HepG2 (cell line): Measurements from ENCODE around the gene MT1A. TPM values are rescaled to one million over a fixed set of nuclear protein-coding genes. Genes with fewer than 3 reads are reported as not detected.

Experiments used
- DZIP1 ChIP-seq: sonication (generic); formaldehyde crosslinking; IDR thresholded peaks from 2 replicates; pipeline ENCODE4 v1.5.0; 2020; ENCODE audit warnings: mild to moderate bottlenecking, missing genetic modification reagents
- GATA4 ChIP-seq: sonication (generic); IDR thresholded peaks from 2 replicates; pipeline ENCODE4 v1.6.1; 2016; ENCODE audit warnings: antibody characterized with exemption, low read depth, borderline replicate concordance
- GFI1 ChIP-seq: sonication (generic); formaldehyde crosslinking; IDR thresholded peaks from 2 replicates; pipeline ENCODE4 v1.5.0; 2020; ENCODE audit warnings: missing genetic modification reagents, mild to moderate bottlenecking, borderline replicate concordance
- HDAC1 ChIP-seq: sonication (generic); formaldehyde crosslinking; IDR thresholded peaks from 2 replicates; pipeline ENCODE4 v1.5.1; 2020; ENCODE audit warnings: mild to moderate bottlenecking, missing genetic modification reagents
- HDAC6 ChIP-seq: fragments of 200-600 bp; sonication (generic); IDR thresholded peaks from 2 replicates; pipeline ENCODE4 v1.7.0; 2017; ENCODE audit warnings: mild to moderate bottlenecking, antibody characterized with exemption, low read length, low read depth
- HHEX ChIP-seq: IDR thresholded peaks from 2 replicates; pipeline ENCODE4 v1.6.1; 2016; ENCODE audit warnings: control low read depth
- HMG20A ChIP-seq: IDR thresholded peaks from 2 replicates; pipeline ENCODE4 v1.6.1; 2016; ENCODE audit warnings: borderline replicate concordance
- HNRNPUL1 ChIP-seq: fragments of 200-400 bp; formaldehyde crosslinking; IDR thresholded peaks from 2 replicates; pipeline ENCODE4 v1.6.1; 2017; ENCODE audit warnings: low read depth, mild to moderate bottlenecking, low read length, moderate library complexity
- KAT7 ChIP-seq: IDR thresholded peaks from 2 replicates; pipeline ENCODE4 v1.6.1; 2018; ENCODE audit warnings: borderline replicate concordance, missing compliant biosample characterization
- KMT2A ChIP-seq: sonication (generic); formaldehyde crosslinking; IDR thresholded peaks from 2 replicates; pipeline ENCODE4 v1.4.0; 2020; ENCODE audit warnings: missing genetic modification reagents
- MED13 ChIP-seq: sonication (generic); formaldehyde crosslinking; IDR thresholded peaks from 2 replicates; pipeline ENCODE4 v1.5.0; 2020; ENCODE audit warnings: missing genetic modification reagents
- MLLT10 ChIP-seq: sonication (generic); formaldehyde crosslinking; IDR thresholded peaks from 2 replicates; pipeline ENCODE4 v1.4.0; 2020; ENCODE audit warnings: missing genetic modification reagents
- PRMT3 ChIP-seq: sonication (generic); formaldehyde crosslinking; IDR thresholded peaks from 2 replicates; pipeline ENCODE4 v1.8.1; 2022; ENCODE audit warnings: low read depth, mild to moderate bottlenecking, moderate library complexity, missing genetic modification reagents, borderline replicate concordance
- RFX1 ChIP-seq: fragments of 450-650 bp; IDR thresholded peaks from 2 replicates; pipeline ENCODE4 v1.6.1; 2017
- SRSF1 ChIP-seq: fragments of 200-400 bp; formaldehyde crosslinking; optimal IDR thresholded peaks from 2 replicates; pipeline ENCODE3; 2017; ENCODE audit warnings: mild to moderate bottlenecking, low read depth, low read length, moderate library complexity
- SSRP1 ChIP-seq: IDR thresholded peaks from 2 replicates; pipeline ENCODE4 v1.6.1; 2016; ENCODE audit warnings: control low read depth
- STAG1 ChIP-seq: sonication (generic); formaldehyde crosslinking; IDR thresholded peaks from 2 replicates; pipeline ENCODE4 v1.4.0; 2020; ENCODE audit warnings: missing genetic modification reagents
- TGIF2 ChIP-seq: IDR thresholded peaks from 2 replicates; pipeline ENCODE4 v1.6.1; 2016; ENCODE audit warnings: control low read depth, missing compliant biosample characterization
- THRA ChIP-seq: sonication (generic); formaldehyde crosslinking; IDR thresholded peaks from 2 replicates; pipeline ENCODE4 v1.4.0; 2020; ENCODE audit warnings: missing genetic modification reagents, borderline replicate concordance
- TSC22D2 ChIP-seq: sonication (generic); formaldehyde crosslinking; IDR thresholded peaks from 2 replicates; pipeline ENCODE4 v1.5.1; 2020; ENCODE audit warnings: missing genetic modification reagents, mild to moderate bottlenecking, borderline replicate concordance
- U2AF2 ChIP-seq: fragments of 200-400 bp; formaldehyde crosslinking; IDR thresholded peaks from 2 replicates; pipeline ENCODE4 v1.6.1; 2017; ENCODE audit warnings: low read depth, mild to moderate bottlenecking, low read length
- ZBTB42 ChIP-seq: sonication (generic); formaldehyde crosslinking; IDR thresholded peaks from 2 replicates; pipeline ENCODE4 v1.5.0; 2020; ENCODE audit warnings: mild to moderate bottlenecking, missing genetic modification reagents
- ZBTB7A ChIP-seq: sonication (generic); formaldehyde crosslinking; IDR thresholded peaks from 2 replicates; pipeline ENCODE4 v1.8.0; 2022; ENCODE audit warnings: mild to moderate bottlenecking, missing genetic modification reagents
- ZFP36L2 ChIP-seq: sonication (generic); formaldehyde crosslinking; IDR thresholded peaks from 2 replicates; pipeline ENCODE4 v1.4.0; 2020; ENCODE audit warnings: missing genetic modification reagents
- ZNF138 ChIP-seq: sonication (generic); formaldehyde crosslinking; IDR thresholded peaks from 2 replicates; pipeline ENCODE4 v1.5.0; 2020; ENCODE audit warnings: mild to moderate bottlenecking, low read depth, missing genetic modification reagents
- ZNF670 ChIP-seq: sonication (generic); formaldehyde crosslinking; IDR thresholded peaks from 2 replicates; pipeline ENCODE4 v1.8.0; 2022; ENCODE audit warnings: mild to moderate bottlenecking, missing genetic modification reagents, borderline replicate concordance
- ZNF780A ChIP-seq: sonication (generic); formaldehyde crosslinking; IDR thresholded peaks from 2 replicates; pipeline ENCODE4 v1.8.0; 2022; ENCODE audit warnings: mild to moderate bottlenecking, missing genetic modification reagents, moderate library complexity
- ZNF784 ChIP-seq: sonication (generic); formaldehyde crosslinking; IDR thresholded peaks from 2 replicates; pipeline ENCODE4 v1.5.1; 2020; ENCODE audit warnings: missing genetic modification reagents, mild to moderate bottlenecking, borderline replicate concordance
- ZNF790 ChIP-seq: sonication (generic); formaldehyde crosslinking; IDR thresholded peaks from 2 replicates; pipeline ENCODE4 v1.8.0; 2022; ENCODE audit warnings: missing genetic modification reagents, mild to moderate bottlenecking, borderline replicate concordance
- polyA plus RNA-seq, 8 experiments: library from polyadenylated mRNA; depleted of rRNA in 3 of 8; stranded (reverse) in 7 of 8; unstranded in 1 of 8; fragments of >200 nt; fragmentation: Illumina TruSeq in 4 of 8; extraction: Trizol in 4 of 8; gene quantifications; 2 replicates each; pipeline versions ENCODE4 v1.2.1 to v1.2.3, GENCODE V29; 2011 to 2016; ENCODE audit warnings: low read depth in 4 of 8, missing spikeins in 1 of 8, mixed read lengths in 1 of 8; ENCODE audit not compliant: insufficient read depth in 1 of 8
- total RNA-seq, 5 experiments: library from RNA; depleted of rRNA; stranded (reverse); fragments of >200 nt; fragmentation: Illumina TruSeq; extraction: Trizol; gene quantifications; 2 replicates each; pipeline ENCODE4 v1.2.3, GENCODE V29; 2016; ENCODE audit warnings: low read depth in 1 of 5

Gene MT1A
- total and polyA plus RNA-seq, 2 of the 13 experiments (the other 11 are each of a cell fraction or from before 2014, with no cell fraction given): 8.3 to 10.4 TPM

- TF ChIP-seq TSC22D2 (CRISPR knock-in tag) (peak; percentile 84), MLLT10 (CRISPR knock-in tag) (no peak), ZBTB42 (CRISPR knock-in tag) (peak; percentile 84; the same call in 1 of the 2 replicates), MED13 (CRISPR knock-in tag) (no peak), ZNF670 (peak; percentile 87; the same call in 1 of the 2 replicates), HMG20A (peak; percentile 73; the same call in 1 of the 2 replicates), ZNF784 (CRISPR knock-in tag) (no peak), GATA4 (no peak; the same call in 1 of the 2 replicates), RFX1 (no peak), ZNF790 (CRISPR knock-in tag) (0 out of 2 replicates have a peak, but pooled peaks have one; percentile 33), HDAC1 (CRISPR knock-in tag) (peak; percentile 87), KMT2A (no peak), KAT7 (CRISPR knock-in tag) (peak; percentile 64; the same call in 1 of the 2 replicates), PRMT3 (CRISPR knock-in tag) (no peak), U2AF2 (no peak), STAG1 (CRISPR knock-in tag) (0 out of 2 replicates have a peak, but pooled peaks have one; percentile 2), SSRP1 (CRISPR knock-in tag) (no peak; the same call in 1 of the 2 replicates), DZIP1 (no peak), ZNF780A (CRISPR knock-in tag) (0 out of 2 replicates have a peak, but pooled peaks have one; percentile 3), THRA (CRISPR knock-in tag) (peak; percentile 77; the same call in 1 of the 2 replicates), HHEX (CRISPR knock-in tag) (no peak), ZNF138 (CRISPR knock-in tag) (0 out of 2 replicates have a peak, but pooled peaks have one; percentile 58), TGIF2 (CRISPR knock-in tag) (peak; percentile 58; the same call in 1 of the 2 replicates), GFI1 (peak; percentile 20; the same call in 1 of the 2 replicates), HNRNPUL1 (no peak), HDAC6 (no peak), ZBTB7A (CRISPR knock-in tag) (peak; percentile 92), SRSF1 (no peak), ZFP36L2 (CRISPR knock-in tag) (peak; percentile 86; the same call in 1 of the 2 replicates)
Observed at GRCh38 chr16:56607109-56607618, 31.3 kb upstream of the MT1A start (continued).
